HG03469 (cell line): ENCODE results near the gene PTPRM.
"Not testable (repeated sequence)": the region's sequence is repeated elsewhere in the genome, so short reads cannot be mapped to it uniquely, and the experiment has no call there.

Experiments
- ATAC-seq: cut with Tn5 transposase; IDR thresholded peaks from one replicate; pipeline ENCODE4 v1.9.1; 2021; ENCODE audit warnings: mild to moderate bottlenecking, moderate library complexity, moderate number of reproducible peaks; ENCODE audit not compliant: unreplicated experiment

PTPRM gene

DNA sequence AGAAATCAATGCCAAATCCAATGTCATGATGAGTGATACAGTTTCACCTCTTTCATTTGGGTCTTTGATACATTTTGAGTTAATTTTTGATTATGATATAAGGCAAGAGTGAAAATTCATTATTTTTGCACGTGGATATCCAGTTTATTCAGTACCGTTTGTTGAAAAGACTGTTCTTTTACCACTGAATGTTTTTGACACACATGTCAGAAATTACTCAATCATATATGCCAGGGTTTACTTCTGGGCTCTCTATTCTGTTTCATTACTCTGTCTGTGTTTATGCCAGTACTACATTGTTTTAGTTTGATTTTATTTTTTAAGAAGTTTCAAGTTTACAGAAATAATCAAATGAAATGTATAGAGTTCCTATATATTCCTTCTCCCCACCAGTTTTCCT, 154.4 kb downstream of the PTPRM start:
- no peak for ATAC-seq

DNA sequence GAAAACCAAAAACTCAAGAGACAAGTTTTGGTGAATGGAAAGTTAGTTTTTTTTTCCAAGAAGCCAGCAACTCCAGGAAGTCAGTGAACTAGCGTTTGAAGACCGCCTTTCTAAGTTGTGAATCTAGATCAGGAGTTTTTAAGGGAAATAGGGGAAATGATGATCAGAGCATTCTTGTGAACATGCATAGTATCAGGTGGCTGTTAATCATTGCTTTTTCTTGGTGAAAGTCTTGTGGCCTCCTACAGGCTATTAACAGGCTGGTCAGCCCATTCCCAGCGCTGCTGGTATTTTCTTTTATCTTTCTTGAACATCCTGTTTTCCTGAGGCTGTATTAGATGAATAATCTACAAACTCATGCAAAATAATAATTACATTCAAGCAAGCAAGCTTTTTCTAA, 155.8 kb downstream of the PTPRM start:
- no peak for ATAC-seq

DNA sequence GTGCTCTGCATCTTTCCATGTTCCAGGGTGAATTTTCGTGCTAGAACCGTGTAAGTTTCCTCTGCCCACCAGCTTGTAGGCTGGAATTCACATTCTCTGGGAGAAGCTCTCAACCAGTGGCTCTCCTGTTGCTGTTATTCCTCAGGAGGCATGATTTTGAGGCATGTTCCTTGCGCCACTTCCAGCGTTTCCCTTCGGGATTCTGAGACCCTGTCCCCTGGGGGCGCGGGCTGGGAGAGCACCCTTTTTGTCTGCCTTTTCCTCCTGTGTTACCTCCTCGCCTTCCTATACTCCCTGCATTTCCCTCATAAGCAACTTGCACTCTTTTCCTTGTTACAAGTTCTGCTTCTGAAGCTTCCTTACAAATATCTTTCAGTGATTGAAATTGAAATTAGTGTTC, 156.4 kb downstream of the PTPRM start:
- no peak for ATAC-seq

DNA sequence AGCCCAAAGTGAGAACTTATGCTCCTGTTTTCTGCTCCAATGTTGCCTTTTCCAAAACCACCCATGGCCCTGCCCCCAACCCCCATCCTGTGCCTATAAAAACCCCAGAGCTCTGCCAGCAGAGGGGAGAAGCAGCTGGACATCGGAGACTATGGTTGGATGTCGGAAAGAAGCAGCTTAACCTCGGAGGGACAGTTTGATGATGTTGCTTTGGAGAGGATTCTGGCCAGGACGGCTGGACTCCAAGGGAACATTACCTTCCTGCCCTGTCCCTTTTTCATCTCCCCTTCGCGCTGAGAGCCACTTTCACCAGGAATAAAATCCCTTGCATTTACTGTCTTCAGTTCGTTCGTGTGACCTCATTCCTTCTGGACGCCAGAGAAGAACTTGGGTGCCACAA, 158.4 kb downstream of the PTPRM start:
- no peak for ATAC-seq

DNA sequence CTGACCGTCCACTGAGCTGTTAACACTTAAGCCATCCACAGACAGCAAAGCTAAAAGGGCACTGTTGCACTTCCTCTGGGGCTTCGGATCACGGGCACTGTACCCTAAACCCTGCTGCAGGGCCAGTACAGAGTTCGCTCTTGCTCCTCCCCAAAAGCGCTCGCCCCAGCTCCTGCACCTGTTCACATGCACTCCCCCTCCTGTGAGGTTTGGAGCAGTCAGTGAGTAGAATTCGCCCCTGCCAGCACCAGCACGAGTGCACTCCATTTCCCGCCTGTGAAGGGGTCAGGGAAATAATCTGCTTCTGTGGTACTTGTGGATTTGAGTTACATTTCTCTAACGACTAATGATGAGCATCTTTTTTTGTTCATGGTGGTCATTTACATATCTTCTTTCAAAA, 158.8 kb downstream of the PTPRM start:
- no peak for ATAC-seq

DNA sequence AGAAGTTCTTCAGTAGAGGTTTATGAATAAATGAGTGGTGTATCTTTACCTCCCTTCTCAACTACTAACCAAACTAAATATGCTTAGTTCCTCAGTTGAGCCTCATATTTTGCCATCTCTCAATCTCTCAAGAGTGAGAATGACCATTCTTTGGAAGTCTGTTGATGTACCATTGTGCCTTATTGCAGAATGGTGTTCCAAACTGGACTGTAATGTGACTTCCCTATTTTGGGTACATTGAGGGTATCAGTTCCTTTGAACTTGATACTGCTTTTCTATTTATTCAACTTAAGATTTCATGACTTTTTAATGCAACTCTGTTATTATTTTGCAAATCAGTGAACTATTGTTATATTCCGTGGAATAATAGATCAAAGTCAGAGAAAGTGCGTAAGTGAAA, 159.4 kb downstream of the PTPRM start:
- ATAC-seq, result no peak

DNA sequence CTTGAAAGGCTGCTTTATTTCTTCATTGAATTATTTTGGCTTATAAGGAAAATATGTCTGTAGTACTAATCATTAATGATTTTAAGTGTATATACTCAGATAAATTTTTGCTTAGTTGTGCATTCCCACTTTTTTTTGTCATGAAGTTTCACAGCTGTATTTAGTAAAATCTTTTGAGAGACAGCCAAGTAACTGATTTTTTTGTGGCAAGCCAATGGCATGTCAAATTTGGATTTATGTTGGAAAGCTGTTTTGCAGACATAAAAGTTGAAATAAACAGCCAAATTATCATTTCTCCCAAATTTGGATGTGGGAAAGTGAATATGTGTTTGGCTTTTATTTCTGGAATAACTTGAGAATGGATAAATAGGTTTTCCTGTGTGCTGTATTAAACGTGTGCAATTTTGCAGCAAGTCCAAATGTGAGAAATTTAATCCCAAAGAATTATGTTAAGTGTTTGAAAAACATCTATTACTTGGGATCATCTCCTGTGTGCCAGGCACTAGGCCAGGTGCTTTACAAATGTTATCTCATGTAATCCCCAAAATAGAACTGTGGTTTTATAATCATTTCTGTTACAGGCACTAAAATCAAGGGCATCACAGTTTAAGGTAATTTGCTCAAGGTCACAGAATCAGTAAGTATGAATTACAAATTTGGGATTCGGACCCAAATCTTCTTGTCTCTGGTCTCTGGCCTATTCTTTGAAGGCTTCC, 160.4 kb downstream of the PTPRM start:
- ATAC-seq, result no peak

DNA sequence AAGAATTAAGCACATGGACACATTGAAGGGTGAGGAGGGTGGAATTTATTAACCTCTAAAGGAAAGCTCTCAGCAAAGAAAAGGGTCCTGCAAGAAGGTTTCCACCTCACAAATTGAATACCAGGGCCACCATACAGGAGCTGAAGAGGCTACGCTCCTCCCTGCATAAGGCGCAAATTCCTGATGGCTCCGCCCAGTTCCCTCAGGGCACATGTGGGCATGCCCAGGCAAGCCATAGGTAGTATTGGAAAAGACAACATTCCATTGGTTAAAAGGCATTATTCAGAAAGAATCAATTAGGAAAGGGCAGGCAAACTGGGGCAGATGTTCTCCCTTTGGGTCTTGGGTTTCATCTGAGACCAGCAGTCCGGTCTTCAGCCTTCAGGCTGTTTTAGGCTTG, 161.2 kb downstream of the PTPRM start:
- ATAC-seq, result no peak

DNA sequence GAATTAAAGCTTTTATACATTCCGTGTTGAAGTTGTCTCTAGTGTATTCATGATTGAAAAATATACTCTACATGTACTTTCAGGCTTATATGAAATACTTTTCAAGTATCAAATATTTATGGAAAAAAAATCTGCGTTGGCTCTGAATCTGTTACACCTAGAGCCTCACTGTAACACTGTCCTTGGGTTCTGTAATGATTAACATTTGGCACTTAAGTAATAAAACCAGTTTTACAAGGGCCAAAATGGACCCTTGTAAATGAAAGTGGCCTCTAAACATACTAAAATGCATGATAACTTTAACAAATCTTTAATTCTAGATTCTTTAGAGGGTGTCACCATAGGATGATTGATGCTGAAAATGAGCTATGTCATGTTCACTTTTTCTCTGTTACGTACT, 162.8 kb downstream of the PTPRM start:
- ATAC-seq, result no peak

DNA sequence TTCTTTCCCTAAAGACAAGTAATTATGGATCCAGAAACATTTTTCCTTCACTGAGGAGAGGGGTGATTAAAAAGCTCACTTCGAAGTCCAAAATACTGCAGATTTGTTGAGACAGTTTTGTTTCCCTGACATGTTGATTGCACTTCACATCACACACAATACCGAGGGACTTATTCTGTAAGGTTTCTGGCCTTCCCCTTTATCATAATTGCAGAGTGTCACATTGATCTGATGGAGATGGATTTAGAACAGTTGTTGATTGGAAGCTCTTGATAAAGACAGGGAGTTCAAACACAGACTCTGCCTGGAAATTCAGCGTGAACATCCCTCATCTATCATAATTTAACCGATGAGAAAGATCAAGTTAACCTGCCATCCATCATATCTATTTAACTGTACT, 163.6 kb downstream of the PTPRM start:
- no peak for ATAC-seq

DNA sequence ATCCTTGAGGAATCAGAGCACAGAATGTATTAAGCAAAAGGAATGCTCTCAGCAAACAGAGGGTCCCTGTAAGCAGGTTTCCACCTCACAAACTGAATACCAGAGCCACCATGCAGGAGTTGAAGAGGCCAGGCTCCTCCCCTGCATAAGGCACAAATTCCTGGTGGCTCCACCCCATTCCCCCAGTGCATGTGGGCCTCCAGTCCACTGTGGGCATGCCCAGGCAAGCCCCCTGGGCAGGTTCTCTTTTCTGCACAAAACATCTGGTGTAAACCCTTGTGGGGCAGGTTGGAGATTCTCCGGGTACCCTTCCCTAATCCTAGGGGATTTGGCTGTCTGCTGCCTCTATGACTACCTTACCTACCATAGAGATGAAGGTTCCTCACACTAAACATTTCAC, 166.5 kb downstream of the PTPRM start:
- no peak for ATAC-seq

DNA sequence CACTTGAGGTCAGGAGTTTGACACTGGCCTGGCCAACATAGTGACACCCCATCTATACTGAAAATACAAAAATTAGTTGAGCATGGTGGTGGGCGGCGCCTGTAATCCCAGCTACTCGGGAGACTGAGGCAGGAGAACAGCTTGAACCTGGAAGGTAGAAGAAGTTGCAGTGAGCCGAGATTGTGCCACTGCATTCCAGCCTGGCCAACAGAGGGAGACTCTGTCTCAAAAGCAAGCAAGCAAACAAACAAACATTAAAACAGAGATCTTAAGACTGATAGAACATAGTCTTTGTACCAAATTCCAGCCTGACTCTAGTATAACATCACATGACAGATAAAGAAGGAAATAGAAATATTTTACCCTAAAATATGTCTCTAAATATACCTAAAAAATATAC, 168.1 kb downstream of the PTPRM start:
- no peak for ATAC-seq

DNA sequence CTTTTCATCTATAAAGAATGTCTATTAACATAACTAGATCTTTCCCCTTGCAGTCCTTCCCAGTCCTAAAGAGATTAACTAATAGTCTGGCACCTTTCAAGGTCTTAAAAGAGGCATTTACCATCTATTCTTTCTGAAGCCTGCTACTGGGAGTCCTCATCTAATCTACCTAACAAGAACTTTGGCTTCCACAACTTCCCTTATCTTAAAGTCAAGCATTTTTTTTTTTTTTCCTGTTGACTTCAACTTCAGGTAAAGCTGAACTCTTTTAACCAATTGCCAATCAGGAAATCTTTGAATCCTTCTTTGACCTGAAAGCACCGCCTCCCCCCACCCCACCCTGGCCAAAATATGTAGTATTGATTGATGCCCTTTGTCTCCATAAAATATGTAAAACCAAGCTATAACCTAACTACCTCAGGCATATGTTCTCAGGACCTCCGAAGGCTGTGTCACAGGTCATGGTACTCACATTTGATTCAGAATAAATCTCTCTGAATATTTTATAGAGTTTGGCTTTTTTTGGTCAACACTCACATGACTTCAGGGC, 168.6 kb downstream of the PTPRM start:
- no peak for ATAC-seq

DNA sequence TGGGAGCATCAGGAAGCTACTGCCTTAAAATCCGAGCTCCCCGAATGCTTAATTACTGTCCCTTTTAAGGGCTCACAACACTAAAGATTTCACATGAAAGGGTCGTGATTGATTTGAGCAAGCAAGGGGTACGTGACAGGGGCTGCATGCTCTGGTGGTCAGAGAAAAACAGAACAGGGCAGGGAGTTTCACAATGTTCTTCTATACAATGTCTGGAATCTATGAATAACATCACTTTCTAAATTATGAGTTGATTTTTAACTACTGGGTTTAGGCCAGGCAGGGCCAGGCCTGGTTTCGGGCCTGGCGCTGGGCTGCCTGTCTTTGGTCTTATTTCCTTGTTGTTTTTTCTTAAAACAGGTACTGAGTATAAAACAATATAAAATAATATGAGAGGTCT, 169.4 kb downstream of the PTPRM start:
- ATAC-seq, result not testable (repeated sequence)

DNA sequence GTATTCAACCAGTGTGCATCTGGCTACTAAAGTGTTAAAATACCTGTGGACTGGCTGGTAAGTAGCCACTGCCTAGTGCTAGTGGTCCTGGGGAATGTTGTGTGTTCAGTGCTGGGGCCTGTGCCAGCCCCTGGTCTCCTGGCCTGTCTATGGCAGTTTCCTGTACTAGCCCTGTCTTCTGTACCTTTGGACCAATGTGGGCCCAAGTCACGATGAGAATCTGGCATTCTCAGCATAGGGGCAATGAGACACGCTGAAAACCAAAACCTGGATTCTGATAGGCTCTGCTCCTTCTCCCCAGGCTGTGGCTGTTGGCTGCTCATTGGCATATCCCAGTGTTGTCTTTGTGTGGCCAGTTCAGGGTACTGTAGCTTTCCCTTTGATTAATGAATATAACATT, 170.4 kb downstream of the PTPRM start:
- ATAC-seq, result no peak

DNA sequence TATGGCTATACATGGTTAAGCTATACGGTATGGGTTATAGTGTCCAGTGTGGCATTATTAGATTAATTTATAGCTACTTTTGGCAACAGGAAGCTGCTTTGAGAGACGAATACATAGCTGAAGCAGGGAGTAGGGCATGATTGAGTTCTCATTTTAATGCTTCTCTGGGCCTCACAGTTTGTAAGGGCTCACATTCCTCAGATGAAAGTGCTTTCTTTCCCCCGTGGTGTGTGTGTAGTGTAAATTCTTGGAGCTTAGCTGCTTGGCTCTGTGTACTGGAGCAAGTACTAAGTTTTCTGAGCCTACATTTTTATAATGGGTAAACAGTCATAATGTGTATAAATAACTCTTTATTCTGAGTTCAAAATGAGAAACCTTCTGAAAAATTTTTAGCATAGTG, 173.7 kb downstream of the PTPRM start:
- ATAC-seq, result no peak

DNA sequence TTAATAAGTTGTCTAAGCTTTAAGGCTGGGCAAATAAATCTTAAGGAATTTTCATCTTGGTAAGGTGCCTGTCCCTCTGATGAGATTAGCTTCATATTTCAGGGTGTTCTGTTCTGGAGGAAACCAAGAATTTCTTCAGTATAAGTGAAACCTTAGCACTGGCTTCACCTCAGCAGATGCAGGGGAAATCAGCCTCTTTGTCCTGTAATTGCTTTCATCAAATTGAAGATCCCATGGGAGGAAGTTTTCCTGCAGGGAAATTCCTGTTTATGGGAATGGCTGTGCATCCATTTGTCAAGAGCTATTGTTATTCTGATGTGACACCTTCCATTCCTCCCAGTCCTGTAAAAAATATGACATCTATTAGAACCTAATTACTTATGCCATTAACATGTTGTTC, 174.5 kb downstream of the PTPRM start:
- ATAC-seq, result no peak

DNA sequence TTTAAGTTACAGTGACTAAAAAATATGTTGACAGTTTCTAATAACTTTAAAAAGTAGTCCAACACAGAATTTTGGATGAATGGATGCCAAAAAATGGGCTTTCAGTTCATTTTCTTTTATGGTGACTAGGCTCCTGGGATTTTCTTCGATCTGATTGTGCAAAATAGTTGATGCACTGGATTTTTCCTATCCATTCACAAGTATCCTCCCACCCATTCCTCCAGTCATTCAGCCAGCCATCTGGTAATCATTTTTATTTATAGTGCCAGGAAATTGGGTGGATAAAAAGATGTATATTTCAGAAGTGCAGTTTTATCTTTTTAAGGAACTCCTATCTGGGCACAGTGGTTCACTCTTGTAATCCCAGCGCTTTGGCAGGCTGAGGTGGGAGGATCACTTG, 175.1 kb downstream of the PTPRM start:
- ATAC-seq, result no peak

DNA sequence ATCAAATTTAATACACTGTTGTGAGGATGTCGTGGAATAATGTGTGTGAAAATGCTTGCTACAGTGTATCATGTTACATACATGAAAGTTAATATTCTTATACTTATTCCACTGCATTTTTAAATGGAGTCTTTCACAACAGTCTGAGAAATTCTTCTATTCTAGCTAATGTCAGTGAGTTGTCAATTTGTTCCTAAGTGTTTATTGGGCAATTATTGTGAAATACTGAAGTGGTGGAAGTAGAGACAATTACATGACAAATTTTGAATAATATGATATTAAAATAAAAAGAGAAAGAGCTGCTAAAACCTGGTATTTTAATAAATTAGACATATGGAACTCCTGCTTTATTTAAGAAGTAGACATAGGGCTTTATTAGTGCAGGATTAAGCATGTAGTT, 176.1 kb downstream of the PTPRM start:
- ATAC-seq, result no peak

DNA sequence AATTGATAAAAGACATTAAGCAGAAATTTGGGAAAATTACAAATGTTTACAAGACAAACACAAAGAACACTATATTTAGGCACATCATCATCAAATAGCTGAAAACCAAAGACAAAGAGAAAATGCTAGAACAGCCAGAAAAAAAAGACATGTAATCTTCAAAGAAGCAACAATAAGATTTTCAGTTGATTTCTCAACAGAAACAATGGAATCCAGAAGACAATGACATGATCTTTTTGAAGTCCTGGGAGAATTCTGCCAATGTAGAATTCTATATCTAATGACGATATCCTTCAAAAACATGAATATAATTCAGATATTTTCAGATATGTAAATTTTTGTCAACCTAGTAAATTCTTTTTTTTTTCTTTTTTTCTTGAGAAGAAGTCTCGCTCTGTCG, 179.0 kb downstream of the PTPRM start:
- no peak for ATAC-seq

DNA sequence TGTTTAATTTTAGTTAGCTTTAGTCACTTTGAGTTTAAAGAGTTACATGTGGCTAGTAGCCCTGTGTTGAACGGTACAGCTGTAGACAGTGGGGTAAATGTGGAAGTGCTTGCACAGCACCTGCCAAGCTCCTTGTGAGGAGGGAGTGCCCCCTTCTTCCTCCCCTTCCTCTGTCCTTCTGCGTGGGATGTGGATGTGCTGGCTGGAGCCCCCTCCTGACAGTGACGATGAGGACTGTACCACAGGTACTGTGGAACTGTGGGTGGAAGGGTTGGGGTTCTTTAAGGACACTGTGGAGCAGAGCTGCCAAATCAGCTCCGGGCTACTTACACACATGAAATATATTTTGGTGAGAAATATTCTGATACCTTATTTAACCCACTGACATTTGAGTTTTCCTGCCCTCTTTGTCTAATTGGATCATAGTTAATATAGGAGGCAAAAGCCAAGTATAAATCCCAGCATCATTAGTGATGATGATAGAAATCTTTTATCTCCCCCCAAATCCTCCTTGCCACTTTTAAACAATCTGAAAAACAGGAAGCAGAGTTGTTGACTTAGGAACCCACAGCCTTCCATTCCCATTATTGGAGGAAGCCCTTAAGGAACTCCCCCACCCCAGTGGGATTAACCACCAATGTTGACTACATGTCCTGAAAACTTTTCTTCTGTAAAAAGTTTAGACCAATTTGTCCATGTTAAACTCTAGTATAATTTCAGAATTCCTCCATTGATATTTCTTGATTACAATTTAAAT, 181.3 kb downstream of the PTPRM start:
- no peak for ATAC-seq

DNA sequence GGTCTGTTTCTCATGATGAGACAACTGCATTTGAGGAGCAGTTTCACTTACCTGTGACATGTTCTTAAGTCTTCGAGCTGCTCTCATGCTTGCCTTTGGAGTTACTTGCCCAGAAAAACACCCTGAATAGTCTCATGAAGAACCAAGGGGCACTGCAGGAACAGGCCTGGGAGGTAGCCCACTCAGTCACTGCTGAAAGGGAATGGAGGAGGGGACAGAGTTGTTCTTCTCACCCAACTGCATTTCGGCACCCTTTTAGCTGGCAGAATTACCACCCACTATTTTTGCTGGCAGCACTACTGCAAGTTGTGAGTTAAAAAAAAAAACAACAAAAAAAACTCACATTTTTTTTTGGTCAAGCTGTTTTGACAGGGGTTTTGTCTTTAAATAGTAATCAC, 181.9 kb downstream of the PTPRM start:
- ATAC-seq, result no peak
